ENCODE data around the gene MAPK10.

MAPK10 gene

DNA sequence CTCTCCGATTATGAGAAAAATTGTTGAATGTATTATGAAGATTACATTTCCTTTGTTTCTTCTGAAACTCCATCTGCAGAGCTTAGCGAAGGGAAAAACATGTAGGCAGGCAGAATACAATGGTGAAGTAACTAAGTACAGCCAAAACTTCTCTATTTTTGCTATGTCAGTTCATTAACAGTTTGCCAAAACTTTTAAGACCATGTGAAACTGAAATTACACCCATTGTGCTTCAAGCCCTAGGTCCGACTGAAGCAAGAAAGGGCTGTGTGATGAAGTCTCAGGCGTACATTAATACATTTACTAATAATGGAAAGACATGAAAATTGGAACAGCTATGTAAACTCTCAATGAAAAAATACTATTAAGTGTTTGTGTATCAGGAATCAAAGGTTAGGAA is 398.0 kb downstream of the MAPK10 start:
- DNase-seq = no peak

DNA sequence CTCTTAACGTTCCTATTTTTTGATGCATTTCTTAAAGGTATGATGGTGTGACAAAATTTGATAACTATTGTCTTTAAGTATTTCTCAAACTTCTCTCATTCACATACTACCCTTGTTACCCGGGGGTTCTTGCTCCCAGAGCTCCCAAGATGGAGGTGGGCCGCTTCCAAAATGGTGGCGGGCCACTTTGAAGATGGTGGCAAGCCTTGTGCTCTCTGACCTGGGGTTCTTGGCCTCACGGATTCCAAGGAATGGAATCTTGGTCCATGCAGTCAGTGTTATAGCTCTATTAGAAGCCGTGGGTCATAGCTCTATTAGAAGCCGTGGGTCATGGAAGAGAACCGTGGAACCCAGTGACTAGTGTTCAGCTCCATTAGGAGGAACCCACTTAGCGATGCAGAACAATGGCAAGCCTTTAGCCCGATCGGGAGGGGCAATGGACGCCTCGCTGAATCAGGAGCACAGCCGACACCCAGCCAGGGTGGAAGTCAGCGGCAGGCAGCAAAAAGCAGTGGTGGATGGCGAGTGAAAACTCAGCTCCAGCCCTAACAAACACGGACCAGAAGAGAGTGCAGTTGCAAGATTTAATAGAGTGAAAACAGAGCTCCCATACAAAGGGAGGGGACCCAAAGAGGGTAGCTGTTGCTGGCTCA is 403.4 kb downstream of the MAPK10 start:
- no peak for DNase-seq

DNA sequence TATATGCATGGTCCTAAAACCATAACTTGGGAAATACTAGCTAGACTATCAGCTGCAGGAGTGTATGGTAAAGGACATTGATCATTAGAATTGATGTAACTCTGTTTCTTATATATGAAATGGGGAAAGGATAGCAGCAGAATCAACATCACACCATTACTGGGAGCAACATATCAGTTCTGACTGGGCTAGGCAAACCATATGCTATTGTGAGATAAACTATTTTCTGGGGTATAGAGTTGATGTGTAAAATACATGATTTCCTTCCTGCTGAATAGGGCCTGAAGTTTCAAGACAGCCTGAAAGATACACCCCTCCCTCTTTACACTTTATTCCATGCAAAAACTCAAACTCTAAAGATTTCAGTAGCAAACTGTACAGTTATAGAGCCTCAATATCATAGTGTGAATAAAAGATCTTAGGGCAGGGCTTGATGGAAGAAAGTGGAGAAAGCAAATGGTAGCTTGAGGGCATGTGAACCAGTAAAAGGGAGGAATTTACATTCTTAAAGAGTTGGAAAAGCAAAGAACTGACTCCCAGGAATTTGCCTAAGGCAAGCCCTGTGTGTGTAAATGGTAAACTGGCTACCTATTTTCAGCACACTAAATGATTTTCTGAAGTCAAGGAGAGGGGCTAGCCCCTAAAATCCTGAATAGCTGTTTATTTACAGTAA is 404.1 kb downstream of the MAPK10 start:
- no peak for DNase-seq

DNA sequence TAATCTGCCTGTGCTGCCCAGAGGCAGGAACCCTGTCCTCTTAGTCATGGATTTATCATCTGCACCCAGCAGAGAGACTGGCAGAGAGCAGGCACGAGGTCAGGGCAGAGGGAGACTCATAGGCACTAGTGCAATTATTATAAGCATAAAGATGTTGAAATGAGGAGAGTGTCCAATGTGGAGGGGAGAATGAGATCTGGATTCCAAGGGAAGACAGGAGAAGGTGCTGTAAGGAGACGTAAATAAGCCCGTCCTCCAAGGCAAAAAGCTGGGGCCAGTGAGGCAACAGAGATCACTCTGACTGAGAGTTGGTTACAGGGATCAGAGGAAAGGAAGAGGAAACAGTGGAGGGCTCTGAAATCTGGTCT is 406.2 kb downstream of the MAPK10 start:
- DNase-seq = no peak

GRCh38 chr4:85952972-85953650 is 406.7 kb downstream of the MAPK10 start:
- DNase-seq = no peak

GRCh38 chr4:85952528-85952927 is 407.3 kb downstream of the MAPK10 start:
- no peak for DNase-seq

DNA sequence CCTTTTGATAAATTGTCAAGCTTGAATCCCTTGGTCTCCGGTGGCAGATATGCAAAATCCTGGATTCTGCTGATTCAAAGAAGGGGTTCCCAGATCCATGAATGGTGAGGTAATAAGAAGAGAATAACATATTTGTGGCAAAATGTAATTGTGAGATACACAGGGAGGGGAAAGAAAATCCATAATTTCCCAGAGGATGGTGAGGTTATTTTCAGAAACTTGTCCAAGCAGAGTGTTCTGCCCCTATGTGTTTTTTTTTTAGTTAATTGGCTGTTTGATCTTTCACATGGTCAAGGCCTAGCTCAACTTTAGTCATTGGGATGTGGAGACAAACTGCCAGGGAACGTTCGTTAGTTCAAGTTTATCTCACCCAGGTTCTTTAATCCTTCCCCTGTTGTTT is 408.8 kb downstream of the MAPK10 start:
- no peak for DNase-seq

DNA sequence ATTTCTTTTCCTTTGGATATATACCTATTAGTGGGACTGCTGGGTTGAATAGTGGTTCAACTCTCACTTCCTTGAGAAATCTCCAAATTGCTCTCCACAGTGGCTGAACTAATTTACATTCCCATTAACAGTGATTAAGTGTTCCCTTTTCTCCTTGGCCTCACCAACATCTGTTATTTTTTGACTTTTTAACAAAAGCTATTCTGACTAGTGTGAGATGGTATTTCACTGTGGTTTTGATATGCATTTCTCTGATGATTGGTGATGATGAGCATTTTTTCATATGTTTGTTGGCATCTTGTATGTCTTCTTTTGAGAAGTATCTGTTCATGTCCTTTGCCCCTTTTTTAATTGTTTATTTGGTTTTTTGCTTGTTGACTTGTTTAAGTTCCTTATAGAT is 413.0 kb downstream of the MAPK10 start:
- DNase-seq = no peak

GRCh38 chr4:85942107-85942506 is 417.7 kb downstream of the MAPK10 start:
- DNase-seq = no peak

DNA sequence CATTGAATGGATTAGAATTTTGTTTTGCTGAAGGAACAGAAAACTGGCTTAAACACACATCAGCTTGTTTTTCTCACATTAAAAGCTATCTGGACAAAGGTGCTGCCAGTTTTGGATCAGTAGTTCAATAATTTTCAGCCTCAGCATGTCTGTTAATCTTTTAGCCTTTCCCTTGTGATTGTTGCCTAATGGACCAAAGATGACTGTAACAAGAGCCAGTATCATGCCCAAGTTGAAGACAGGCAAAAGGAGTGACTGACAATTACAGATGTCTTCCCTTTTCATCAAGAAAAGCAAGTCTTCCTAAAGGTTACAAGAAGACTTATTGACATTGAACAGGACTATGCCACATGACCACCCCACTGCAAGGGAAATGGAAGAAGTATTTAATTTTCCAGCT is 419.7 kb downstream of the MAPK10 start:
- no peak for DNase-seq

Data from NCI-H2029 treated with DMSO at 0.1 percent for 48 hours (cell line).